HG03575 (cell line): ENCODE results near the gene KRTAP10-1.

ENCODE experiments used
- ATAC-seq: cut with Tn5 transposase; IDR thresholded peaks from one replicate; pipeline ENCODE4 v1.9.1; 2021; ENCODE audit not compliant: unreplicated experiment, insufficient number of reproducible peaks, low FRiP score; ENCODE audit errors: extremely low read depth

KRTAP10-1 gene

GRCh38 chr21:44495611-44496563 is 44.1 kb downstream of the KRTAP10-1 start:
- ATAC-seq: no peak

- no peak for ATAC-seq
Observed at GRCh38 chr21:44494956-44495355, 45.0 kb downstream of the KRTAP10-1 start.

DNA sequence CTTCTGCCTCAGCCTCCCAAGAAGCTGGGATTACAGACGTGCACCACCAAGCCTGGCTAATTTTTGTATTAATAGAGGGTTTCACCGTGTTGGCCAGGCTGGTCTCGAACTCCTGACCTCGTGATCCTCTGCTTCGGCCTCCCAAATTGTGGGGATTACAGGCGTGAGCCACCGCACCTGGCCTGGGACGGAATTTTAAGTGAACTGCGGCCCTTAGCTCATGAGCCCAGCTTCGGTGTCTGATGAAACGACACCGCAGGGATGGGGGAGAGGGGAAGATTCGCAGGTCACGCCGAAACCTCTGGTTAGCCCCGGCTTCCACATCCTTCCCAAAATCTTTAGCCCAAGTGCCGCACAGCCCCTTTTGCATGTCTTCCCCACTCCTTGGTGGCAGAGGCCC is 45.6 kb downstream of the KRTAP10-1 start:
- no peak for ATAC-seq

DNA sequence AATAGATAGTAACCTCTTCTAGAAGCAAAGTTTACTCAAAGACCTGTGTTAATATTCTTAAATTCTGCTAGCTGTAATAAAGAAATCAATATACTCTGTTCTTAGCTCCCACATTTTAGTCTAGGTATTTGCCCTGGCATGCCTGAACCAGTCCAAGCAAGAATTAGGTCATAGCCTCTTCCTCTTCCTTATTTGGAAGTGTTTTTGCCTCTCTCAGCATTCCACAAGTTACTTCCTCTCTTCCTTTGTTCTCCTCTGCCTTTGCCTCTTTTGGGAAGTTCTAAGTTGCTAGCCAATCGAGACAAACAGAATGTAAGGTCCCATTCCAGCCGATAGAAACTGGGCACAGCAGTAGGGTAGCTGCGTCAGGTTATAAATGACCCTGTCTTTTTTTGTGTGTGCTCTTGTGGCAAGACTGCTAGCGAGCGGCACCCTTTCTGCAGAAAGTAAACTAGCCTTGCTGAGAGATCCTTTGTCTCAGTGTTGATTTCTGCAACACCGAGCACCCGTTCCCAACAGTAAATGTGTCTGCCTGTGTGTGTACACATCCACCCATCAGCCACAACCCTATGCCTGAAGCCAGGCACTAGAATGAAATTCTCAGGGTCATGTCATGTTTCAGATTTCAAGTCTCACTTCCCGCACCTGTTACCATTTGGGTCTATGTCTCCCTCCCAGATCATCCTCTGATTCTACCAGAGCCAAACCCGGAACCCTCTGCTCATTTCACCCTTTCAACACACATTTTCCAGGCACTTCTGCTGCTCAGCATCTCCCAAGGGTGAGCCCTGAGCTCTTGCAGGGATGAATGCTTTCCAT is 47.2 kb downstream of the KRTAP10-1 start:
- no peak for ATAC-seq

DNA sequence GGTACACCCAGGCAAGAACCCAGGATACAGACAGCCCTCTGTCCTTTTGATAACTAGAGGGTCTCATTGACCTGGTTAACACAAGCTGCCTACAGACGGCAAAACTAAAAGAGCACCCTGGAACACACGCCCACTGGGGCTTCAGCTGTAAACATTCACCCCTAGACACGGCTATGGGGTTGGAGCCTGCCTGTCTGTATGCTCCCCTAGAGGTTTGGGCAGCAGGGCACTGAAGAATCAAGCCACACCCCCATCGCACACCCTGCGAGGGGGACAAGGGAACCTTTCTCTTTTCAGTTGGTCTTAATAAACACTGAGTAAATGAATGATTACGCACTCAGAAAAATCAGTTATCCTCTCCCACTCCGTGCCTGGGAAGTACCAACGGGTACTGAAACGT is 49.2 kb downstream of the KRTAP10-1 start:
- no peak for ATAC-seq

GRCh38 chr21:44490405-44490804 is 49.6 kb downstream of the KRTAP10-1 start:
- no peak for ATAC-seq

DNA sequence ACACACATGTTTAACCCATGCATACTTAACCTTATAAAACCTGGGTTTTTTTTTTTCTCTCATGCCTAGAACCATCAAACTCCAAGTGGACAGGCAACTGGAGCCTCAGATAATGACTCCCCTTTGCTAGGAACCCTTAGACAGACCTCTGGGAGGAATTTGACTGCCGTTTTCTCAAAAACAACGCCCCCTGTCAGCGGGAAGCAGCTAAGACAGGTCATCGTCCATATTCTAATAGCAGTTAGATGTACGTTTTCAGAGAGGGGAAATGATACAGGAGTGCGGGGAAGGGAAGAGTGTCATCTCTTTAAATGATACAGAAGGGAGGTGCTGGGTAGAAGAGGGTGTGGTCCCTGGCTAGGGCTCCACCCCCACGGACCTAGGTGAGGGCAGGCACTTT is 50.0 kb downstream of the KRTAP10-1 start:
- no peak for ATAC-seq
